Inflammatory macrophage treated with lipopolysaccharide for 1 hour (primary cell): ENCODE results near the gene SLC5A6.
A peak's percentile ranks its signal among the peaks of the same experiment; 100 is the strongest.
"Not testable (repeated sequence)": the region's sequence is repeated elsewhere in the genome, so short reads cannot be mapped to it uniquely, and the experiment has no call there.

Experiments
- DNase-seq, 2 donors: peaks; one replicate each; pipeline ENCODE4 v3.0.0-alpha.2; 2020 to 2022

Gene SLC5A6

GRCh38 chr2:27203741-27204140 is 8.3 kb downstream of the SLC5A6 start:
- DNase-seq = no peak

- peak; percentile 72 to 97 for DNase-seq
Measured at GRCh38 chr2:27202854-27203253, 9.2 kb downstream of the SLC5A6 start.

- no peak for DNase-seq
Measured at GRCh38 chr2:27201675-27202074, 10.4 kb downstream of the SLC5A6 start.

- no peak for DNase-seq
Measured at GRCh38 chr2:27199241-27199640, 12.8 kb downstream of the SLC5A6 start.

GRCh38 chr2:27198627-27199026 is 13.4 kb downstream of the SLC5A6 start:
- no peak for DNase-seq

GRCh38 chr2:27198068-27198467 is 14.0 kb downstream of the SLC5A6 start:
- not testable (repeated sequence) for DNase-seq

- not testable (repeated sequence) for DNase-seq
Measured at GRCh38 chr2:27195799-27196198, 16.3 kb downstream of the SLC5A6 start.

GRCh38 chr2:27194538-27195354 is 17.3 kb downstream of the SLC5A6 start:
- no peak for DNase-seq

GRCh38 chr2:27191070-27191829 is 20.8 kb downstream of the SLC5A6 start:
- peak; percentile 62 to 88 for DNase-seq

- DNase-seq = no peak
Measured at GRCh38 chr2:27189989-27190388, 22.1 kb downstream of the SLC5A6 start.

- no peak for DNase-seq
Measured at GRCh38 chr2:27186613-27187345, 25.3 kb downstream of the SLC5A6 start.

GRCh38 chr2:27185331-27186026 is 26.6 kb downstream of the SLC5A6 start:
- peak; percentile 73 to 88 for DNase-seq

- no peak for DNase-seq
Measured at GRCh38 chr2:27184115-27184514, 28.0 kb downstream of the SLC5A6 start.

GRCh38 chr2:27182346-27182745 is 29.7 kb downstream of the SLC5A6 start:
- DNase-seq = no peak

GRCh38 chr2:27179344-27180000 is 32.6 kb downstream of the SLC5A6 start:
- no peak for DNase-seq

- DNase-seq = no peak
Measured at GRCh38 chr2:27178469-27178868, 33.6 kb downstream of the SLC5A6 start.

GRCh38 chr2:27177441-27178351 is 34.4 kb downstream of the SLC5A6 start:
- no peak for DNase-seq

GRCh38 chr2:27175781-27176180 is 36.3 kb downstream of the SLC5A6 start:
- DNase-seq = not testable (repeated sequence)

GRCh38 chr2:27175330-27175729 is 36.7 kb downstream of the SLC5A6 start:
- DNase-seq = no peak

- DNase-seq = no peak
Measured at GRCh38 chr2:27174638-27175037, 37.4 kb downstream of the SLC5A6 start.

- no peak for DNase-seq
Measured at GRCh38 chr2:27171351-27171848, 40.7 kb downstream of the SLC5A6 start.
